Neural cell (in vitro differentiated cells): ENCODE data around the gene PTRH2. TPM values are rescaled to one million over a fixed set of nuclear protein-coding genes. Genes with fewer than 3 reads are reported as not detected.

ENCODE experiments used
- H2AFZ ChIP-seq: fragments of 200-600, 300-800 bp; sonication (generic), shearing (Covaris generic); 2 replicates; pipeline ENCODE4 v1.6.0; 2014; ENCODE audit warnings: low read depth, mild to moderate bottlenecking, antibody characterized with exemption, low read length, moderate library complexity
- H3F3A ChIP-seq: fragments of 200-600 bp; shearing (Covaris generic); 2 replicates; pipeline ENCODE4 v1.6.1; 2016; ENCODE audit warnings: mild to moderate bottlenecking, moderate library complexity, mixed read lengths, antibody characterized with exemption, low read length; ENCODE audit not compliant: insufficient read depth, poor library complexity, severe bottlenecking
- H3K27ac ChIP-seq: fragments of 200-600, 300-800 bp; sonication (generic), shearing (Covaris generic); 2 replicates; pipeline ENCODE4 v1.5.1; 2014; ENCODE audit warnings: mild to moderate bottlenecking, low read length, moderate library complexity
- H3K27me3 ChIP-seq: fragments of 300-800, 200-600 bp; sonication (generic), shearing (Covaris generic); 2 replicates; pipeline ENCODE4 v1.6.0; 2014; ENCODE audit warnings: mild to moderate bottlenecking, low read depth, low read length, moderate library complexity; ENCODE audit not compliant: insufficient read depth
- H3K36me3 ChIP-seq: fragments of 300-800, 200-600 bp; sonication (generic), shearing (Covaris generic); 2 replicates; pipeline ENCODE4 v1.5.1; 2014; ENCODE audit warnings: mild to moderate bottlenecking, antibody characterized with exemption, low read length, moderate library complexity; ENCODE audit not compliant: insufficient read depth
- H3K4me2 ChIP-seq: fragments of 300-800, 200-600 bp; sonication (generic), shearing (Covaris generic); 2 replicates; pipeline ENCODE4 v1.6.0; 2014; ENCODE audit warnings: mild to moderate bottlenecking, low read length
- H3K4me3 ChIP-seq: fragments of 300-800, 200-600 bp; sonication (generic), shearing (Covaris generic); 2 replicates; pipeline ENCODE4 v1.5.1; 2014; ENCODE audit warnings: mild to moderate bottlenecking, low read length, moderate library complexity
- H3K79me2 ChIP-seq: fragments of 200-600 bp; shearing (Covaris generic); replicated peaks from 2 replicates; pipeline ENCODE4 v1.6.0; 2014; ENCODE audit warnings: mild to moderate bottlenecking, low read length, moderate library complexity; ENCODE audit not compliant: insufficient read depth
- H3K9ac ChIP-seq: fragments of 300-800, 200-600 bp; sonication (generic), shearing (Covaris generic); 2 replicates; pipeline ENCODE4 v1.6.1; 2016; ENCODE audit warnings: mild to moderate bottlenecking, low read length, mixed read lengths
- H3K9me2 ChIP-seq: fragments of 200-600 bp; shearing (Covaris generic); 2 replicates; pipeline ENCODE4 v1.6.1; 2016; ENCODE audit warnings: mild to moderate bottlenecking, low read length, mixed read lengths; ENCODE audit not compliant: insufficient read depth
- H3K9me3 ChIP-seq: fragments of 200-600, 300-800 bp; sonication (generic), shearing (Covaris generic); 2 replicates; pipeline ENCODE4 v1.6.1; 2016; ENCODE audit warnings: mild to moderate bottlenecking, mixed run types, low read length, moderate library complexity, mixed read lengths
- H4K20me1 ChIP-seq: fragments of 200-600 bp; shearing (Covaris generic); 2 replicates; pipeline ENCODE4 v1.6.1; 2016; ENCODE audit warnings: mild to moderate bottlenecking, mixed run types; ENCODE audit not compliant: insufficient read depth
- EP300 ChIP-seq: fragments of 450-650 bp; conservative IDR thresholded peaks from 2 replicates; pipeline ENCODE4 v1.6.1; 2014; ENCODE audit warnings: antibody characterized with exemption, mild to moderate bottlenecking, moderate library complexity; ENCODE audit not compliant: poor library complexity, severe bottlenecking
- EZH2 ChIP-seq: fragments of 200-600, 300-800 bp; shearing (Covaris generic), sonication (generic); IDR thresholded peaks from 2 replicates; pipeline ENCODE4 v1.6.1; 2014; ENCODE audit warnings: antibody characterized with exemption, low read length, borderline replicate concordance, mild to moderate bottlenecking; ENCODE audit not compliant: insufficient read depth, poor library complexity, severe bottlenecking
- MXI1 ChIP-seq: fragments of 450-650 bp; conservative IDR thresholded peaks from 2 replicates; pipeline ENCODE4 v1.6.1; 2014; ENCODE audit warnings: antibody characterized with exemption, mild to moderate bottlenecking; ENCODE audit not compliant: poor library complexity, severe bottlenecking
- POLR2AphosphoS5 ChIP-seq: IDR thresholded peaks from 2 replicates; pipeline ENCODE4 v1.6.1; 2012
- RAD21 ChIP-seq: fragments of 450-650 bp; conservative IDR thresholded peaks from 2 replicates; pipeline ENCODE4 v1.6.1; 2014; ENCODE audit warnings: antibody characterized with exemption, mild to moderate bottlenecking, moderate library complexity
- SMC3 ChIP-seq: fragments of 450-650 bp; conservative IDR thresholded peaks from 2 replicates; pipeline ENCODE4 v1.6.1; 2014; ENCODE audit warnings: antibody characterized with exemption, mild to moderate bottlenecking, moderate library complexity; ENCODE audit not compliant: poor library complexity
- TAF1 ChIP-seq: IDR thresholded peaks from 2 replicates; pipeline ENCODE4 v1.6.1; 2012; ENCODE audit warnings: low read depth
- polyA minus RNA-seq: library from RNA; depleted of rRNA, polyadenylated mRNA; stranded (reverse); fragments of >200 nt; gene quantifications from 2 replicates; pipeline ENCODE4 v1.2.3, GENCODE V29; 2014
- polyA plus RNA-seq: library from polyadenylated mRNA; depleted of rRNA; stranded (reverse); fragments of >200 nt; gene quantifications from 2 replicates; pipeline ENCODE4 v1.2.3, GENCODE V29; 2014
- TF ChIP-seq, protein P1 (sequence below): IDR thresholded peaks from 2 replicates; pipeline ENCODE4 v1.6.1; 2012; ENCODE audit warnings: borderline replicate concordance
- TF ChIP-seq, protein P2 (sequence below): fragments of 450-650 bp; IDR thresholded peaks from 2 replicates; pipeline ENCODE4 v1.5.1; 2014; ENCODE audit warnings: antibody characterized with exemption, mild to moderate bottlenecking, moderate library complexity; ENCODE audit not compliant: poor library complexity, severe bottlenecking

Gene PTRH2
- polyA plus RNA-seq (11.7 and 13.2 TPM in 2 replicates), polyA minus RNA-seq (12.6 and 14.6 TPM in 2 replicates)

DNA sequence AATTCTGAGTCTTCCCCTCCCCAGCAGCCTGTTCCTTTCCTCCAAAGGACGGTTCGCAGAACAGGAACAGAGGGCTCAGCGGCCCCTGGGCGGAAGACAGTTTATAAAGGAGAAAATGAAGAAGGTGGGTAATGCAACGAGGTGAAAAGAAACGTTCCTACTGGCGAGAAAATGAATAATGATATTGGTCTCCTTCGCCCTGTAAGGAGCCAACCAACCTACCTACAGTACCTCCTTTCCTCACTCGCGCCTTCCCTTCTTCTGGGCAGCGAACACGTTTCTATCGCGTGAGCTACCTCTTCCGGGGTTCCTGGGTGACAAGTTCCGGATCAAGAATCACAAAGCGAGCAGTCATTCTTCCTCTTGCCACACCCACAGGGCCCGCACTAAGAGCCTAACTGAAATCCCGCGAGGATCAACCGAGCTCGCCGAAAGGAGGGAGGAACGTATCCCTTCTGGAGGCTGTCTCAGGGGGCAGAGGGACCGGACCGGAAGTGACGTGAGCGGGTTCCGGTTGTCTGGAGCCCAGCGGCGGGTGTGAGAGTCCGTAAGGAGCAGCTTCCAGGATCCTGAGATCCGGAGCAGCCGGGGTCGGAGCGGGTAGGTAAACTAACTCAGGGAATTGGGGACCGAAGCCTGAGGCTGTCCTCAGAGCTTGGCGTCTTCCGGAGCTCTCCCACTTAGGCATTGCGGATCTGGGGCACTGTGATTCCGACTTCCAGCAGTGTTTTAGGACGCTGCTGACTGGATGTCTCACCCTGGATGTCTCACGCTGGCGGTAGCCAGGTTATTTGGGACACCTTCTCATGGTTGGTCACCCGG, at the start of gene PTRH2, which contains the start of gene VMP1:
PTRH2 (minus strand) TSS at position 282 of the 822 bp plus-strand sequence. CDS start 9,452 bp downstream, outside the sequence.
VMP1 (plus strand) TSS at position 506 of the 822 bp plus-strand sequence. CDS start 23,793 bp downstream, outside the sequence.
- H3K9me2 ChIP-seq = no peaks in the 10 kb centered on the region
- peaks cover 49% of the 10 kb centered on the region for H3K79me2 ChIP-seq
- H3K9me3 ChIP-seq = no peaks in the 10 kb centered on the region
- H3K27me3 ChIP-seq = no peaks in the 10 kb centered on the region
- peak within 1 kb of the TSS; percentile 87 for H3K27ac ChIP-seq
- peak within 1 kb of the TSS; percentile 95 for H3K4me2 ChIP-seq
- no peaks in the 10 kb centered on the region for H4K20me1 ChIP-seq
- H3K9ac ChIP-seq = peak within 1 kb of the TSS; percentile 83
- TF ChIP-seq EZH2 (no peak), TAF1 (no peak), EP300 (peak; percentile 66), SMC3 (no peak), POLR2AphosphoS5 (peak; percentile 89), RAD21 (no peak), MXI1 (peak; percentile 100)
- TF ChIP-seq, protein P1, sequence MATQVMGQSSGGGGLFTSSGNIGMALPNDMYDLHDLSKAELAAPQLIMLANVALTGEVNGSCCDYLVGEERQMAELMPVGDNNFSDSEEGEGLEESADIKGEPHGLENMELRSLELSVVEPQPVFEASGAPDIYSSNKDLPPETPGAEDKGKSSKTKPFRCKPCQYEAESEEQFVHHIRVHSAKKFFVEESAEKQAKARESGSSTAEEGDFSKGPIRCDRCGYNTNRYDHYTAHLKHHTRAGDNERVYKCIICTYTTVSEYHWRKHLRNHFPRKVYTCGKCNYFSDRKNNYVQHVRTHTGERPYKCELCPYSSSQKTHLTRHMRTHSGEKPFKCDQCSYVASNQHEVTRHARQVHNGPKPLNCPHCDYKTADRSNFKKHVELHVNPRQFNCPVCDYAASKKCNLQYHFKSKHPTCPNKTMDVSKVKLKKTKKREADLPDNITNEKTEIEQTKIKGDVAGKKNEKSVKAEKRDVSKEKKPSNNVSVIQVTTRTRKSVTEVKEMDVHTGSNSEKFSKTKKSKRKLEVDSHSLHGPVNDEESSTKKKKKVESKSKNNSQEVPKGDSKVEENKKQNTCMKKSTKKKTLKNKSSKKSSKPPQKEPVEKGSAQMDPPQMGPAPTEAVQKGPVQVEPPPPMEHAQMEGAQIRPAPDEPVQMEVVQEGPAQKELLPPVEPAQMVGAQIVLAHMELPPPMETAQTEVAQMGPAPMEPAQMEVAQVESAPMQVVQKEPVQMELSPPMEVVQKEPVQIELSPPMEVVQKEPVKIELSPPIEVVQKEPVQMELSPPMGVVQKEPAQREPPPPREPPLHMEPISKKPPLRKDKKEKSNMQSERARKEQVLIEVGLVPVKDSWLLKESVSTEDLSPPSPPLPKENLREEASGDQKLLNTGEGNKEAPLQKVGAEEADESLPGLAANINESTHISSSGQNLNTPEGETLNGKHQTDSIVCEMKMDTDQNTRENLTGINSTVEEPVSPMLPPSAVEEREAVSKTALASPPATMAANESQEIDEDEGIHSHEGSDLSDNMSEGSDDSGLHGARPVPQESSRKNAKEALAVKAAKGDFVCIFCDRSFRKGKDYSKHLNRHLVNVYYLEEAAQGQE = peak; percentile 54
- TF ChIP-seq, protein P2, sequence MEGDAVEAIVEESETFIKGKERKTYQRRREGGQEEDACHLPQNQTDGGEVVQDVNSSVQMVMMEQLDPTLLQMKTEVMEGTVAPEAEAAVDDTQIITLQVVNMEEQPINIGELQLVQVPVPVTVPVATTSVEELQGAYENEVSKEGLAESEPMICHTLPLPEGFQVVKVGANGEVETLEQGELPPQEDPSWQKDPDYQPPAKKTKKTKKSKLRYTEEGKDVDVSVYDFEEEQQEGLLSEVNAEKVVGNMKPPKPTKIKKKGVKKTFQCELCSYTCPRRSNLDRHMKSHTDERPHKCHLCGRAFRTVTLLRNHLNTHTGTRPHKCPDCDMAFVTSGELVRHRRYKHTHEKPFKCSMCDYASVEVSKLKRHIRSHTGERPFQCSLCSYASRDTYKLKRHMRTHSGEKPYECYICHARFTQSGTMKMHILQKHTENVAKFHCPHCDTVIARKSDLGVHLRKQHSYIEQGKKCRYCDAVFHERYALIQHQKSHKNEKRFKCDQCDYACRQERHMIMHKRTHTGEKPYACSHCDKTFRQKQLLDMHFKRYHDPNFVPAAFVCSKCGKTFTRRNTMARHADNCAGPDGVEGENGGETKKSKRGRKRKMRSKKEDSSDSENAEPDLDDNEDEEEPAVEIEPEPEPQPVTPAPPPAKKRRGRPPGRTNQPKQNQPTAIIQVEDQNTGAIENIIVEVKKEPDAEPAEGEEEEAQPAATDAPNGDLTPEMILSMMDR = no peak
- no peaks in the 10 kb centered on the region for H3K36me3 ChIP-seq
- peak within 1 kb of the TSS; percentile 81 for H2AFZ ChIP-seq
- peak within 1 kb of the TSS; percentile 83 for H3K4me3 ChIP-seq
- no peaks in the 10 kb centered on the region for H3F3A ChIP-seq

DNA sequence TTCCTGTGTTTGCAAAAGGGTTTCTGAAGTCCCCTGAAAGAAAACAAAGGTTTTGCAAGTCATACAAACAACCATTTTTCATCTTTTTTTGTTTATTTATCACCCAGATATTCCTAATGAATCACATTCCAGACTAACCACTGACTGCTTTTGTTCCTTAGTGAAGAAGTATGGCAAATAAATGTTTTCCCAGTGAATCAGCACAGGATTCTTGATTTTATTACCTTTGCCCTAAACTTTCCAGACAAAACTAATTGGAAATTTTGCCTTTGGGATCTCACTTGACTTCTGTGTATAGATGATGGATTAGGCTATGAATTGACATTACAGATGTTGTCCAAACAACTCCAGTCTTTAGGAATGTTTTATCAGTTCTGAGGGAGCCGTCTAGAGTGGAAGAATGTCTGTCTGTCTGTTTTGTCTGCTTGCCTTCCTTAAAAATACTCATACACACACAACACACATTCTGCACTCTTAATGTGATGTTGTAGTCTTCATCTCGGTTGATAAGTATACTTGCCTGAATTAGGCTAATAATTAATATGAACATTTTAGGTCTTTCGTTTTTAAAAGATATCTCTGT, 49.1 kb upstream of the PTRH2 start:
- Histone ChIP-seq H3K4me2 (no peak overlapping the region), H3K9ac (no peak overlapping the region)

More for the DNA sequence above, 49.1 kb upstream of the PTRH2 start:
- no peak for TF ChIP-seq MXI1
- TF ChIP-seq RAD21 = no peak
- TF ChIP-seq, protein P1 = no peak
- TF ChIP-seq, protein P2 = no peak
- no peak for TF ChIP-seq SMC3
- no peak for TF ChIP-seq POLR2AphosphoS5
- no peak for TF ChIP-seq TAF1
- no peak for TF ChIP-seq EZH2
- TF ChIP-seq EP300 = no peak
- Histone ChIP-seq H4K20me1 (no peaks in the 10 kb centered on the region), H3K4me3 (no peak overlapping the region), H2AFZ (no peak overlapping the region), H3K9me2 (no peaks in the 10 kb centered on the region), H3K9me3 (no peaks in the 10 kb centered on the region), H3K79me2 (no peaks in the 10 kb centered on the region), H3K27ac (no peak overlapping the region), H3K27me3 (no peaks in the 10 kb centered on the region), H3K36me3 (no peaks in the 10 kb centered on the region), H3F3A (no peaks in the 10 kb centered on the region)
